HT1080 (cell line): Measurements from ENCODE around the gene TFPI. TPM values are rescaled to one million over a fixed set of nuclear protein-coding genes. Genes with fewer than 3 reads are reported as not detected.
A peak's percentile ranks its signal among the peaks of the same experiment; 100 is the strongest.
"Not testable (repeated sequence)": the region's sequence is repeated elsewhere in the genome, so short reads cannot be mapped to it uniquely, and the experiment has no call there.

ENCODE experiments used
- DNase-seq: peaks from one replicate; pipeline ENCODE4 v3.0.0-alpha.2; 2015; ENCODE audit warnings: low read depth
- total RNA-seq: library from RNA; depleted of rRNA; stranded (reverse); fragments of >200 nt; shearing (Covaris generic); gene quantifications from 2 replicates; pipeline ENCODE4 v1.2.3, GENCODE V29; 2014

Gene TFPI
- total RNA-seq, 1 experiment from 2014 or later = 0.03 TPM

DNA sequence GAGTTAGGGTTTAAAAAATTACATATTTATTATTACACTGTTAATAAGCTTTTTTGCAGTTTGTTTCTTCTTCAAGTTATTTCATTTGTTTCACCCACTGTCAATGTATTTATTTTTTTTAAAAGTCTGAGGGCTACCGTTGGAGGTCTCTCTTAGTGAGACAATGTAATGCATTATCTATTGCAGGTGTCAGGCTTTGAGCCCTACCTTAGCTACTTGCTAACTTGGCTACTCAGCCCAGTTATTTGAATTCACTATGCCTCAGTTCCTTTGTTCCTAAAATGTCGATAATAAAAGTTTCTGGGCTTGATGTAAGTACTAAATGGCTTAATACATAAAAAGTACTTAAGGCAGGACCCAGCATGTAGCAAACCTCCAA is 458 bp upstream of the TFPI start:
- no peak for DNase-seq

DNA sequence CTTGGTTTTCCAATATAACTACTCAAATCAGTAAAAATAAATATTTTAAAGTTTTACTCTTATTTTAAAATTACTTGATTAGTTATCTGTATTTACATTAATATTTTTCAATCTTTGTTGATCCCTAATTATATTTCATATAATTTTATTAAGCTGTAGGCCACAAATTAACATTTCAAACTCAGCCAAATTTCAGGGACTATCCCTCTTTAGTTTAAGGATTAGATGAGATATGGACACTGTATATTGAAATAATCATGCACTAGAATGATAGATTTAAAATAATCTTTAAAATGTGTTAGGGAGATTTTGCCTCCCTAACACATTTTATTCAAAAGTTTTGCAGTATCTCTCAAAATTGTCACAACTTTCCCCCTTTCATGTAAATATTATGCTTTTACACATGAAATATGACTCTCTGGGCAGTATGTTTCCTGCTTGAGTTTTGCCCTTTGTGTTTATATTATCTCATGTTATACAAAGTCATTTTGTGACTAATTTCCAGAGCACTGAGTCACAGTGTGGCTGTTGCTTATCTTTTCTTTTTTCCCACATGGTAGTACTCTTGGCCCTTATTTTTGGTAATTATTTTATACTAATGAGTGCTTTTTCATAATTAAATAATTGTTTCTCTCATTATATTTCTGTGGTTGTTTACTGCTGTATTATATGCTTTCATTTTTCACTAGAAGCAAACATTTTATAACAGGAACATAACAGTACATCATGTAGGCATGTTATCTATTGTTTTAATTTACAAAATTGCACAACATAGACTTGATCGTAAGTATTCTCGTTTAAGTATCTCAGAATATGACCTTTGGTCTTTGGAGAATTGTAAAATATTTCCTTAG is 1.2 kb downstream of the TFPI start:
- peak; percentile 81 for DNase-seq

DNA sequence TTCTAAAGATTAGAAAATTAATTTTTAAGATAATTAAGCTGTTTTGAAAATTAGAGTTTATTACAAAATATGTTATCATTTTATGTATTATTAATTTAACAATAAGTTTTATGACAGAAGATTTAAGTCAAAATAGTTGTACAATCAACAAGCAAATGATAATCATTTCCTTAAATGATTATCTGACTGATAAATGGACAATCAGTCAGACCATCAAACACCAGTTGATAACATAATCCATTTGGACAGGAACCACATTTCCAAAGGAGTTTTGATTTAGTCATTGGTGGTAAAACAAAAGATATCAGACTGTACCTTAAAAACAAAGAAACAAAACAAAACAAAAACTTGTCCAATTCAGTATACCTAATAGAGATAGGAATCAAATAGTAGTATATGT is 1.9 kb downstream of the TFPI start:
- no peak for DNase-seq

DNA sequence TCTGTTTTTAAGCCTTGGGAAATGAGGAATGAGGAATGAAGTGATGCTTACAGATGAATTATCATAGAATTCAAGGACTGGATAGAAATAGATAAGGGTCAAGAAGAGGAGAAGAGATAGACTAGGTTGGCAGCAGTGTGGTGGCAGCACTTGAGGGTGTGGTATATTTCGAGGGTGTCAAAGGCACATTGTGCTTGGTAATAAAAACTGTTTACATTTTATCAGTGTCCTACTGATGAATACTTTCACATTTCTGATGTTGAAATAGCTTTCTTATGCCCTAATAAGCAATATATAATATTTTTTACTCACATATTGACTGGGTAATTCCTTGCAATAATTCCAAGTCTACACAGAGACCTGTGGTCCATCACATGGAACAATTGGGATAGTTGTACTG is 3.4 kb downstream of the TFPI start:
- no peak for DNase-seq

DNA sequence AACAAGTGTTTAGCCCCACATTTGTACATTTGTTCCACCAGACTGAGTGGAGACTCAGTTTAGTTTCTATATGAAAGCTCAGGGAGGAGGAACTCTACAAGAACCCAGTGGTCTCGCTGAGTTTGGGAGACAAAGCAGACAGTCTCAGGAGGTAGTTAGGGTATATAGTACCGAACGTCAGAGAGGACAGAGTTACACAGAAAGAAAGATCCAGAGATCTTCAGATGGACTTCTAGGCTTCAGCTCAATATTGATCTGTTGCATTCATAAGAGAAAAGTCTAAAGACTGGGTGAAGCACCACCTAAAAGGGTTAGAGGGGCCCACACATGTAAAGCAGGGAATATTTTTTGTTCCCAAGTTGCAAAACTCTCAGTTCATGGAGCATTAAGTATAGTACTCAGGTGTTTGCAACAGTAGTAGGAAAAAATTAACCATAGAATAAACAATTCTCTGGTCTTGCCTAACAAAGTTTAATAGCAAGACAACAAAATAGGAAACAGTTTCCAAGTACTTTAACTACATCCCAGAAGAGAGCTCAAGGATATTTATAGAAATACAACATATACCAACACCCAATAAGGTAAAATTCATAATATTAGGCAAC is 4.2 kb downstream of the TFPI start:
- DNase-seq = no peak

DNA sequence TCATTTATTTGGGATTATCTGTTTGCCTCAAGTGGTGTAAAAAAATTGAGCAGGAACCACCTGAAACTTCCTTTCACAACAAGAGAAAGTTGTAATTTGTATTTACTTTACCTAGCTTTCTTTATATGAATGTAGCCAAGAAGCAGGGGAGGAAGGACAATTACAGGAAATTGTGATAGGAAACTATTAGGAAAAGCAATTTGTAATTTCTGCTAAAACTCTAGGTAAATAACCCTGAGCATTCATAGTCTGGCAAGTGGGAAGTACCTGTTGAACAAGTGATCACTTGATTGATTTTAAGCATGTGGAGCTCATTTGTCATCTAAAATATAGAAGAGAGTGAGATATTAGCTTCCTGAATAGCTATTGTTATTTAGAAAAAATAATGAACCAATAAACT is 5.0 kb downstream of the TFPI start:
- no peak for DNase-seq

DNA sequence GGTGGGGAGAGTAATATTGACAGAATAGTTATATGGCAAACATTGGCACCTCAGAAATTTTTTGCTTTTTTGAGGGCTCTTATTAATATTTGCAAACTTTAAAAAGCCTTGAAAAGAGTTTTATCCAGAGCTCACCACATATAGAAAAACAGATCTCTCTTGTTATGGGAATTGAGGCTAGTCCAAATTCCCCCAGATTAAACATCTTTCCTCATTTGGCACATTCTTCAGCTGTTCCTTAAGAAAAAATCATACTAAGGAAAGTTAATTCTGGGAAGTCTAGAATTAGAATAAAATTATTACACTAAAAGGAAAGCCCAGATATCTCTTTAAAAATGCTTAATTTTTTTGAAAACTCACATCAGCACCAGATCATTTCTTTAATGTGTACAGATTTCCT is 5.6 kb downstream of the TFPI start:
- no peak for DNase-seq

DNA sequence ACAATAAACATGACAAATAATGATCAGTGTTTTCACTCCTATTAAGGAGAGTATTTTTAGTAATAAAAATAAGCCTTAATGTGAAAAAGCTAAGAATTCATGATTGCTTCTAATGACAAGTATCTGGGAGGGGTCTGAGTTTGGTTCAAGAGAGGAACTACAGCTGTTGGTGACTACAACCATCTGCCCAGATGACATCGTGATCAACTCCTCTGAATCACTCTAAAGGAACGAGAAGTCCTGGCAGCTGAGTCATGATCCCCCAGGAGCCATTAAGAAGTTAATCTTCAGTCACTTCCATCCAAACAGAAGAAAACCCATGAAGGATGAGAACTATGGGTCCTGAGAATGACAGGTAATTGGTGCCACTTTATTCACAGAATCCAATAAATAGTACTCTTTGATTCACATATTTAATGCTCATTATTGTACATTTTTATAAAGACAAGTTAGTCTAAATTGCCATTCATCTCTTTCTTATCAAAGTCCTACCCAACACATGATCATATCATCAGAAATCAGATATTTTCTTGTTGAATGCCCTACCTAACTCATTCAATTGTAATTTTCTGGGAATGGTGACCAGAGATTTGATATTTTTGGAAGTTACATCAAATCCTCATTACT is 6.8 kb downstream of the TFPI start:
- DNase-seq = peak; percentile 91

DNA sequence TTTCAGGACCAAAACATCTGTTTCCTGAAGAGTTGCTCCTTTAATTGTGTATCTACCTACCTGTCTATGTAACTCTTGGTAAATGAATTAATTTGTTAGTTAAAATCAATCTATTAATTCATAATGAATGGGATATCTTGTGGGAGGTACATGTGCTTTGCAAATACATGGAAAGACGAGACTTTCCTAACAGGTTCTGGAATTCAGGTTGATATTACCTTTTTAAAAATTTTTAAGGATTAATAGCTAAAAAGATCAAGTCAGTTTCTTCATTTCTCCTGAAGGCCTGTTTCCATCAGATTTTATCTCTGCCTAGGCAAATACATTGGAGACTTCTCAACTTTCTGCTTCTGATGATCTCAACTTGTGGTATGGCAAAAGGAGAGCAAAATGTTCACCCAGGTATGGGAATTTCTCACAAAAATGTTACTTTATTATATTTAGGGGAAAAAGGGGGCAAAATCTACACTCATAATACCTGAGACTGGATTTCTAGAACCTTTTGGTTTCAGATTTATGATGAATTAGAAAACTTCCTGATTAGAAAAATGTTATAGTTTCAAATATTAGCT is 7.4 kb downstream of the TFPI start:
- DNase-seq = no peak

DNA sequence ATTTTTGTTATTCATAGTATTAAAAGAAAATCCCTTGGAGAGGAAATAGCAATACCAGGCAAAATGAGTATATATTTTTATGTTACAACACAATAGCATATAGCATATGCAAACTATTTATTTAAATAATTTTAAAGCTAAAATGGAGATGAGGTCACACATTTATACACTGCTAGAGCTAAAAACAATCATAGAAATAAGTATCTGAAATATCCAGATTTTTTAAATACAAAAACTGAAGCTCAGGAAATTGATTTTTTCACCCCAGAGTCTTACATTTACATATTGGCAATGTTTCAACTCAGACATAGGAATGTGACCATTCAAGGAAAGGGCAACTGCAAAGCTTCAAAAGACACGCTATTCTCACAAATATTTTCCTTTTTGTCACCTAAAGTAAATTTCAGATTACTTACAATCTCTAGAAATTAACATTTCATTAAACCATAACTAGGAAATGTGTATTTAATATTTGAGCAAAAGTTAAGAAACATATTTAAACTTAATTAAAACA is 8.9 kb downstream of the TFPI start:
- DNase-seq = no peak

DNA sequence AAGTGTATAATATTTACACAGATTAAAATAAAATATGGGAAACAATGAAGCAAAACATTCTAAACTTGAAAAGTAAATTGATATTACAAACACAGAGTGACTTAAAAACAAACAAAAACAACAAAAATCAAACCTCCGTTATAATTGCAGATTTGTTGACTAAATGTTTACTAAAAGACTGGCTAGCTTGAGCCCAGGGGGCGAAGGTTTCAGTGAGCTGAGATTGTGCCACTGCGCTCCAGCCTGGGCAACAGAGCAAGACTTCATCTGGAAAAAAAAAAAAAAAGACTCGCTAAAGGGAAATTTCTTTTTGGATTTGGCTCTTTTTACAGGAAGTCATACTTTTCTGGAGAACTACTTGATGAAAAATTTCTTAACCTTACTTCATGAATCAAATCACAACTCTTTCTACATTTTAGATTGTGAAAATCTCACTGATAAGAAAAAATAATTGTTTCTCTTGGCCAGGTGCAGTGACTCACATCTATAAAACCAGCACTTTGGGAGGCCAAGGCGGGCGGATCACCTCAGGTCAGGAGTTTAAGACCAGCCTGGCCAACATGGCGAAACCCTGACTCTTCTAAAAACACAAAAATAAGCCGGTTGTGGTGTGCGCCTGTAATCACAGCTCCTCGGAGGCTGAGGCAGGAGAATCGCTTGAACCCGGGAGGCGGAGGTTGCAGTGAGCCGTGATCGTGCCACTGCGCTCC is 9.7 kb downstream of the TFPI start:
- no peak for DNase-seq

DNA sequence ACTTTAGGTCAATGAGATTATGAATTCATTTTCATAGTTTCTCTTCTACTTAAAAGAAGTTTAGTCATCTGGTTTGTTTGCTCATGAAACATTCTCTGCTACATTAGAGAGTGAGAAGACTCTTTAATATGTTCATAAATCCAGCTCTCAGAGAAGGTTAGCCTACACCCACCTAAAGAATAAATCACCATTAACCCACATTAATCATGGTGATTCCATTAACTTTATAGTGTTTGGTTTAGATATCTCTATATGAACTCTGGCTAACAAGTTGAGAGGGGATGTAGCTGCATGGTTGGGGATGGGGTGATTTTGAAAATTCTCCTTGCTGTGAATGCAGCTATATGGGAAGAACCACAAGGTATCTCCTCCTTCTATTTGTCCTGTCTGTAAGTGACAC is 10.7 kb downstream of the TFPI start:
- DNase-seq = no peak

DNA sequence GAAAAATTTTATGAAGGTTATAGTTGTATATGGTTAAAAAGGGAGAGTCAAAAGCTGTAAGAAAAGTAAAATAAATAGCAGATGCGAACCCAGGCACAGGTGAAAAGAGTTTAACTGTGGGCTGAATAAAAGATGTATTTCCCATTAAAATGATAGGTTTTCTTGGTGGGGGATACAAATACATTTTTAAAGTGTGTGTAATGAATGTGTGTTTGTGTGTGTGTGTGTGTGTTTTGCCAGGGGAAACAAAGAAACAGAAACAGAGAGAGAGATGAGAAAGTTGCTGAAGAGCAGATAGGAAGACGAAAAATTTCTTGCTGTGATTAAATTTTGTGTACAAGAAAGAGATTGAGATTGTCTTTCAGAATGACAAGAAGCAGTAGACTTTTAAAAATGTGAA is 12.1 kb downstream of the TFPI start:
- DNase-seq = no peak

DNA sequence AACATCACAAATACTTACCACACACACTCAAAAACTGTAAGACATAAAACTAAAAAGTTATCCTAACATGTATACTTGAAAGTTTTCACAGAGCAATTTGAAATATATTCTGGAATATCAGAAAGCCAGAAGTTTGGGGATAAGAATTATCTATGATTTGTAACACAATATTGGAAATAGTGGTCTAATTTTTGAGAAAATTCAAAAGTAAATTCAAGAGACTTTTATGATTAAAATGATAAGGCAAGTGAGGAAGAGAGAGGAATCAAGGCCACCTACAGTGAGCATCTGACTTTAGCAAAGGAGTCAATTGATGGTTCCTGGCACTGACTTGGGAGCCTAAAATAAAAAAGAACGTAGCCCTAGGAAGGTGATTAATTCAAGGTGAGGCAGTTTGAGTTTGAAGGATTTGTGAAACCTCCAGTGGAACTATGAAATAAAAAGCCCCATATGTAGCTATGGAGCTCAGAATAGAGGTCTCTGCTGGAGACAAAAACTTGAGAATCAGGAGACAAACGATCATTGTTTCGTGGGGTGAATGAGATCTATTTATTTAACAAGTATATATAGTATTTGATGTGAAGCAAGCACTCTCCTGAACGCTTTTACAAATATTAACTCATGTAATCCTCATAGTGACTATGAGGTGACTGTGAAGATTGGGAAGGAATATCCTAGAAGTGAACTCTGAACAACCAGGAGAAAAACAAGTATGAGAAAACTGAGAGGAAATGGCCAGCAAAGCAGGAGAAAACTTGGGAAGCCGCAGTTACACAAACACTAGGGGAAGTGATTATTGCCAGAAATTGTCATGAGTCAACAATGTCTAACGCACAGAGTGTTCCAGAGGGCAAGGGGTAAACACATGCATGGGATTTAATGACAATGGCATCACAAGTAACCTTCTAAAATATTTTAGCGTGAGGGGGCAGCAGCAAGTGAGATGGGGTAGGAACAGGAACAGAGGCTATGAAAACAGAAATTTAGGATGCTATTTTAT is 12.8 kb downstream of the TFPI start:
- DNase-seq = peak; percentile 89

DNA sequence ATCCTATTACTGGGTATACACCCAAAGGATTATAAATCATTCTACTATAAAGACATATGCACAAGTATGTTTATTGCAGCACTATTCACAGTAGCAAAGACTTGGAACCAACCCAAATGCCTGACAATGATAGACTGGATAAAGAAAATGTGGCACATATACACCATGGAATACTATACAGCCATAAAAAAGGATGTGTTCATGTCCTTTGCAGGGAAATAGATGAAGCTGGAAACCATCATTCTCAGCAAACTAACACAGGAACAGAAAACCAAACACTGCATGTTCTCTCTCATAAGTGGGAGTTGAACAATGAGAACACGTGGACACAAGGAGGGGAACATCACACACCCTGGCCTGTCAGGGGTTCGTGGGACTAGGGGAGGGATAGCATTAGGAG is 16.0 kb downstream of the TFPI start:
- DNase-seq = not testable (repeated sequence)

DNA sequence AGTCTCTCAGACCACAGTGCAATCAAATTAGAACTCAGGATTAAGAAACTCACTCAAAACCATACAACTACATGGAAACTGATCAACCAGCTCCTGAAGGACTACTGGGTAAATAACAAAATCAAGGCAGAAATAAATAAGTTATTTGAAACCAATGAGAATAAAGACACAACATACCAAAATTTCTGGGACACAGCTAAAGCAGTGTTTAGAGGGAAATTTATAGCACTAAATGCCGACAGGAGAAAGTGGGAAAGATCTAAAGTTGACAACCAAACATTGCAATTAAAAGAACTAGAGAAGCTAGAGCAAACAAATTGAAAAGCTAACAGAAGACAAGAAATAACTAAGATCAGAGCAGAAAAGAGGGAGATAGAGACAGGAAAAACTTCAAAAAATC is 18.9 kb downstream of the TFPI start:
- not testable (repeated sequence) for DNase-seq

DNA sequence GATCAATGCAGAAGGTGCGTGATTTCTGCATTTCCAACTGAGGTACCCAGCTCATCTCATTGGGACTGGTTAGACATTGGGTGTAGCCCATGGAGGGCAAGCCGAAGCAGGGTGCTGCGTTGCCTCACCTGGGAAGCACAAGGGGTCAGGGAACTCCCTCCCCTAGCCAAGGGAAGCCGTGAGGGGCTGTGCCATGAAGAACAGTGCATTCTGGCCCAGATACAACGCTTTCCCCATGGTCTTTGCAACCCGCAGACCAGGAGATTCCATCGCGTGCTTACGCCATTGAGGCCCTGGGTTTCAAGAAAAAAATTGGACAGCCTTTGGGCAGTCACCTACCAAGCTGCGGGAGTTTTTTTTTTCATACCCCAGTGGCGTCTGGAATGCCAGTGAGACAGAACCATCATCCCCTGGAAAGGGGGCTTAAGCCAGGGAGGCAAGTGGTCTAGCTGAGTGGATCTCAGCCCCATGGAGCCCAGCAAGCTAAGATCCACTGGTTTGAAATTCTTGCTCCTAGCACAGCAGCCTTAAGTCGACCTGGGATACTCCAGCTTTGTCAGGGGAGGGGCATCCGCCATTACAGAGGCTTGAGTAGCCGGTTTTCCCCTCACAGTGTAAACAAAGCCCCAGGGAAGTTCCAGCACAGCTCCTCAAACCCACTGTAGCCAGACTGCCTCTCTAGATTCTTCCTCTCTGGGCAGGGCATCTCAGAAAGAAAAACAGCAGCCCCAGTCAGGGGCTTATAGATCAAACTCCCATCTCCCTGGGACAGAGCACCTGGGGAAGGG is 21.7 kb downstream of the TFPI start:
- DNase-seq = no peak

DNA sequence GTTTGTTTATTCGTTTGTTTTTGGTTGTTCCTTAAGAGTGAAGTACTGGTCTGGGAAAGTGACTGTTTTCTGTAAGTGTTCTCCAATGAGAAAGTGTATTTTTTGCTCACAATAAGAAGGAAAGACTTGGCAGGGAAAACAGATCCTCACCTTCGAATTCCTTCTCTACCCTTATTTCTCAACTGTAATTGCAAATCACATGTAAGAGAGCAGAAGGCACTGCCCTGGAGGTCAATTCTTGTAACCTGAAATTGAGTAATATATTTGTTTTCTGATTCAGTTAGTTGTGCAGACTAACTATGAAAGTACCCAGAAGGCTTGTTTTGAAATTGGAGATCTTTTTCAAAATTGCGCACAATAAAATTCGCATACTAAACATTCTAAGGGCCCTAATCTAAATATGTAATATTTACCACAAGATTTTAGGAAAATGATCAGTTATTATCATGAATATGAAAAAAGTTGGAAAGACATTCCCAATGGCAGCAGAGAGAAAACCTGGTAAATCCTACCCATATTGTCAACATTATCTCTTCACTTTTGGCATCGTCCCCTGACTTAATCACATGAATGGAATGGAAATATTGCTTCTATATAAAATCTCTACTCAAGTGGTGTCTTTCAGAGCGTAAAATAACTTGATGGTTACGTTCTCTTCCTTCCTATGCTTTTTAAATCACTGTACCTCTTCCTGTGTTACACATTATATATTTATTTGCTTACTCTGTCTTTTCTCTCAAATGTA is 24.1 kb downstream of the TFPI start:
- DNase-seq = no peak
